Neural progenitor cell (in vitro differentiated cells): Measurements from ENCODE around the gene SMCO3. TPM values are rescaled to one million over a fixed set of nuclear protein-coding genes. Genes with fewer than 3 reads are reported as not detected.

ENCODE experiments used
- DNase-seq: peaks from one replicate; pipeline ENCODE4 v3.0.0-alpha.2; 2016; ENCODE audit warnings: low spot score
- H2AFZ ChIP-seq: fragments of 200-600 bp; sonication (generic); replicated peaks from 2 replicates; pipeline ENCODE4 v1.6.1; 2016; ENCODE audit warnings: antibody characterized with exemption
- H3F3A ChIP-seq: fragments of 200-600 bp; sonication (generic); 2 replicates; pipeline ENCODE4 v1.6.1; 2016; ENCODE audit warnings: antibody characterized with exemption, low read depth
- H3K27ac ChIP-seq: fragments of 200-600 bp; sonication (generic); 2 replicates; pipeline ENCODE4 v1.5.1; 2016; ENCODE audit warnings: mild to moderate bottlenecking
- H3K27me3 ChIP-seq: fragments of 200-600 bp; sonication (generic); 2 replicates; pipeline ENCODE4 v1.6.1; 2016; ENCODE audit warnings: mild to moderate bottlenecking, moderate library complexity
- H3K36me3 ChIP-seq: fragments of 200-600 bp; sonication (generic); 2 replicates; pipeline ENCODE4 v1.5.1; 2016
- H3K4me1 ChIP-seq: fragments of 200-600 bp; sonication (generic); 2 replicates; pipeline ENCODE4 v1.6.1; 2016; ENCODE audit warnings: mixed run types
- H3K4me2 ChIP-seq: fragments of 200-600 bp; sonication (generic); 2 replicates; pipeline ENCODE4 v1.6.1; 2016
- H3K4me3 ChIP-seq: fragments of 200-600 bp; sonication (generic); 2 replicates; pipeline ENCODE4 v1.5.1; 2016
- H3K79me2 ChIP-seq: fragments of 200-600 bp; sonication (generic); 2 replicates; pipeline ENCODE4 v1.6.1; 2016; ENCODE audit warnings: low read depth
- H3K9ac ChIP-seq: fragments of 200-600 bp; sonication (generic); 2 replicates; pipeline ENCODE4 v1.6.1; 2016
- H3K9me3 ChIP-seq: fragments of 200-600 bp; sonication (generic); 2 replicates; pipeline ENCODE4 v1.5.1; 2016; ENCODE audit warnings: low read depth
- H4K20me1 ChIP-seq: fragments of 200-600 bp; sonication (generic); 2 replicates; pipeline ENCODE4 v1.6.1; 2016; ENCODE audit warnings: low read depth
- H3K27ac Mint-ChIP-seq: 3 replicates; pipeline ENCODE4 v1.8.0; 2021; ENCODE audit warnings: mixed read lengths
- H3K27me3 Mint-ChIP-seq: 2 replicates; pipeline ENCODE4 v1.8.0; 2022; ENCODE audit warnings: low read depth, mild to moderate bottlenecking, inconsistent platforms, moderate library complexity, mixed read lengths; ENCODE audit not compliant: insufficient read depth
- H3K36me3 Mint-ChIP-seq: 3 replicates; pipeline ENCODE4 v1.8.0; 2021; ENCODE audit warnings: mixed read lengths
- H3K4me1 Mint-ChIP-seq: 3 replicates; pipeline ENCODE4 v1.8.0; 2021; ENCODE audit warnings: mixed read lengths
- H3K4me3 Mint-ChIP-seq: 3 replicates; pipeline ENCODE4 v1.8.0; 2021; ENCODE audit warnings: mild to moderate bottlenecking, moderate library complexity, mixed read lengths
- H3K9me3 Mint-ChIP-seq: 3 replicates; pipeline ENCODE4 v1.8.0; 2020; ENCODE audit warnings: mixed read lengths
- EZH2 ChIP-seq: fragments of 200-600 bp; sonication (generic); IDR thresholded peaks from 2 replicates; pipeline ENCODE4 v1.6.1; 2017; ENCODE audit warnings: antibody characterized with exemption, mild to moderate bottlenecking, moderate library complexity
- EZH2phosphoT487 ChIP-seq: fragments of 200-600 bp; sonication (generic); IDR thresholded peaks from 2 replicates; pipeline ENCODE4 v1.6.1; 2017; ENCODE audit warnings: antibody characterized with exemption
- total RNA-seq: library from RNA; depleted of rRNA; stranded (reverse); fragments of >200 nt; gene quantifications from 2 replicates; pipeline ENCODE4 v1.2.3, GENCODE V29; 2015; ENCODE audit warnings: low replicate concordance
- TF ChIP-seq, protein P1 (sequence below): fragments of 200-600 bp; sonication (generic); IDR thresholded peaks from 2 replicates; pipeline ENCODE4 v1.5.1; 2017; ENCODE audit warnings: antibody characterized with exemption, mild to moderate bottlenecking

SMCO3 gene
- total RNA-seq, 1 donor from 2014 or later, result not detected

DNA sequence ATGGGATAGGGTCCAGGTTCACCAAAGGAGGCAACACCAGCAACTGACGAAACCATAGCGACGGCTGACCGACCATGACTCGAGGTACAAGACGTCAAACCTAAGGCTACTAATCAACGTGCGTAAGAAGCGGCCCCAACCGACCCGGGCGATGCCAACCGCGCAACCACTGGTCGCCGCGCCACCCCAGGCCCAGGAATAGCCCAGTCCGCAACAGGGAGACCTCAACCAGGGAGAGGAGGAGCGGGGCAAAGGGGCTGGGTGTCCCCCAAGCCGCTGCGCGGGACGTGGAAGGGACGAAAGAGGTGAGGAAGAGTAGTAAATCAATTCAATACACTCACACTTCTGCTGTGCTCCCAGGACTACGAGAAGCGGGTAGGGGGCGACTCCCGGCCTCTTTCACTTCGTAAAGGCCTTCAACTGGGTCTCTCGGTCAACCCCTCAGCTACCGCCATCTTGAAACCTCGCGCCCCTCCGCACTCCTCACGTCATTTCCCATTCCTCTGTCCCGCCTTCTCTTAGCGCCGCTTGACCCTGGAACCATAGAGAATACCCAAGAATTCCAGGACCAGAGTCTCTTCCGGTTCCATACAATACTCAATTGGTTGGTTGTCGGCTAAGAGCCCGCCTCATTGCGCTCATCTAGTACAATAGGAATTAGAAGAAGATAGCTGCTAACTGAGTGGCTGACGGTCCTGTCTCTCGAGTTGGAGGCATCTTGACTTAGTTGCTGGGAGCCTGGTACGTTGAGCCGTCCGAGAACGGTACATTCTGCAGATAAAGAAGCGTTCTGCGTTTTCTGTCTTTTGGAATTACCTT is 10.8 kb downstream of the SMCO3 start, which contains the start of the genes C12orf60 and WBP11:
Gene C12orf60, plus strand, starts transcription at position 660 of the 819 bp plus-strand sequence. CDS start 19,266 bp downstream, outside the sequence.
Gene WBP11, minus strand, starts transcription at position 468 of the 819 bp plus-strand sequence. CDS start 2,095 bp downstream, outside the sequence.
- Histone ChIP-seq H3F3A (peaks cover 4% of the 10 kb centered on the region), H2AFZ (peak within 1 kb of the TSS; percentile 77), H3K4me2 (peak within 1 kb of the TSS; percentile 80), H3K27me3 (no peaks in the 10 kb centered on the region), H3K4me1 (peaks cover 14% of the 10 kb centered on the region), H3K79me2 (peaks cover 66% of the 10 kb centered on the region), H3K9me3 (no peaks in the 10 kb centered on the region), H3K27ac (peak within 1 kb of the TSS; percentile 34), H3K4me3 (peak within 1 kb of the TSS; percentile 73), H4K20me1 (peaks cover 6% of the 10 kb centered on the region), H3K9ac (peak within 1 kb of the TSS; percentile 88), H3K36me3 (no peaks in the 10 kb centered on the region)
- peak; percentile 97 for DNase-seq
- H3K36me3 Mint-ChIP-seq, result no peaks in the 10 kb centered on the region
- no peak within 1 kb of the TSS for H3K4me3 Mint-ChIP-seq
- no peak for TF ChIP-seq EZH2phosphoT487
- TF ChIP-seq EZH2, result no peak
- TF ChIP-seq, protein P1, sequence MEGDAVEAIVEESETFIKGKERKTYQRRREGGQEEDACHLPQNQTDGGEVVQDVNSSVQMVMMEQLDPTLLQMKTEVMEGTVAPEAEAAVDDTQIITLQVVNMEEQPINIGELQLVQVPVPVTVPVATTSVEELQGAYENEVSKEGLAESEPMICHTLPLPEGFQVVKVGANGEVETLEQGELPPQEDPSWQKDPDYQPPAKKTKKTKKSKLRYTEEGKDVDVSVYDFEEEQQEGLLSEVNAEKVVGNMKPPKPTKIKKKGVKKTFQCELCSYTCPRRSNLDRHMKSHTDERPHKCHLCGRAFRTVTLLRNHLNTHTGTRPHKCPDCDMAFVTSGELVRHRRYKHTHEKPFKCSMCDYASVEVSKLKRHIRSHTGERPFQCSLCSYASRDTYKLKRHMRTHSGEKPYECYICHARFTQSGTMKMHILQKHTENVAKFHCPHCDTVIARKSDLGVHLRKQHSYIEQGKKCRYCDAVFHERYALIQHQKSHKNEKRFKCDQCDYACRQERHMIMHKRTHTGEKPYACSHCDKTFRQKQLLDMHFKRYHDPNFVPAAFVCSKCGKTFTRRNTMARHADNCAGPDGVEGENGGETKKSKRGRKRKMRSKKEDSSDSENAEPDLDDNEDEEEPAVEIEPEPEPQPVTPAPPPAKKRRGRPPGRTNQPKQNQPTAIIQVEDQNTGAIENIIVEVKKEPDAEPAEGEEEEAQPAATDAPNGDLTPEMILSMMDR, result no peak
- no peak within 1 kb of the TSS for H3K27ac Mint-ChIP-seq
- peaks cover 12% of the 10 kb centered on the region for H3K4me1 Mint-ChIP-seq
- H3K27me3 Mint-ChIP-seq, result no peaks in the 10 kb centered on the region
- no peaks in the 10 kb centered on the region for H3K9me3 Mint-ChIP-seq

DNA sequence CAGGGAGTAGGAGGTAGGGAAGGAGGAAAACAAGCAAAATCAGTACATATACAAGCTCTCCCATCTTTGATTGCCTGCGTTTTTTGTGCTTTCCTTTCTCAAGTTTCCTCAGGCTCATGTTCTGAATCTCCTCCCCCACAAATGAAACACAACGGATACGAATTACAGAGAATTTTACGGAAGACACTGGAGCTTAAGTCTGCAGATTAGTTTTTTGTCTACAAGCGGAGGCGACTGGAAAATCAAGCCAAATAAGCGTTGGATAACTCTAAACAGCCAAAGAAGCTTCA is 11.3 kb downstream of the SMCO3 start:
- Histone ChIP-seq H4K20me1 (peaks cover 8% of the 10 kb centered on the region), H3K36me3 (no peaks in the 10 kb centered on the region), H3K4me1 (peaks cover 14% of the 10 kb centered on the region), H3K79me2 (peaks cover 72% of the 10 kb centered on the region), H3K9me3 (no peaks in the 10 kb centered on the region), H3K27me3 (no peaks in the 10 kb centered on the region), H2AFZ (no peak overlapping the region), H3K9ac (peak overlapping the region; percentile 88), H3F3A (peaks cover 4% of the 10 kb centered on the region), H3K4me3 (peak overlapping the region; percentile 73), H3K27ac (no peak overlapping the region), H3K4me2 (peak overlapping the region; percentile 80)
- no peak for DNase-seq
- H3K9me3 Mint-ChIP-seq, result no peaks in the 10 kb centered on the region
- H3K4me1 Mint-ChIP-seq, result peaks cover 12% of the 10 kb centered on the region
- no peak overlapping the region for H3K4me3 Mint-ChIP-seq
- no peak overlapping the region for H3K27ac Mint-ChIP-seq
- no peaks in the 10 kb centered on the region for H3K27me3 Mint-ChIP-seq
- TF ChIP-seq EZH2phosphoT487, result no peak
- TF ChIP-seq, protein P1, result no peak
- TF ChIP-seq EZH2, result no peak
- no peaks in the 10 kb centered on the region for H3K36me3 Mint-ChIP-seq

DNA sequence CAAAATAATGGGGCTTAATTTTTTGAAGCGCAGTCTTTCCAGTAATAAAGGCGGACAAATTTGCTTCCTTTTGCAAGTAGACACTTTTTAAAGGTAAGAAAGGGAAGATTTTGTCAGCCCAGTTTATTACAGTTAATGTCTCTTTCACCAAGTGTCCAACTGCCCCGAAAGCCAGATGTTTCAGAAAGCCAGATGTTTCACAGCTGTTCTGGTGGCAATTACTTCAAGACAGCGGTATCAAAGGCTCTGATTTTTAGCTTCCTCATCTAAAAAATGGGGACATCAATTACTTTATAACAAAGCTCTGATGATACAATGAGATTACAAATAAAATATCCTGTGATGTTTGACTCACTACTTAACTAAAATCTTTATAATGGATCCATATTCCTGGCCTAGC is 11.7 kb downstream of the SMCO3 start:
- no peaks in the 10 kb centered on the region for H3K36me3 ChIP-seq
- no peaks in the 10 kb centered on the region for H3K27me3 ChIP-seq
- no peaks in the 10 kb centered on the region for H3K9me3 ChIP-seq
- no peak overlapping the region for H3K27ac Mint-ChIP-seq
- H3F3A ChIP-seq, result peaks cover 4% of the 10 kb centered on the region
- no peak overlapping the region for H3K4me3 Mint-ChIP-seq
- H3K36me3 Mint-ChIP-seq, result no peaks in the 10 kb centered on the region
- no peaks in the 10 kb centered on the region for H3K27me3 Mint-ChIP-seq
- H3K27ac ChIP-seq, result no peak overlapping the region
- peaks cover 10% of the 10 kb centered on the region for H4K20me1 ChIP-seq
- TF ChIP-seq EZH2 (no peak), EZH2phosphoT487 (no peak)
- TF ChIP-seq, protein P1, result no peak
- H3K4me3 ChIP-seq, result peak overlapping the region; percentile 73
- no peak overlapping the region for H2AFZ ChIP-seq
- H3K4me2 ChIP-seq, result peak overlapping the region; percentile 80
- H3K4me1 ChIP-seq, result peaks cover 14% of the 10 kb centered on the region
- DNase-seq, result no peak
- peak overlapping the region; percentile 88 for H3K9ac ChIP-seq
- peaks cover 76% of the 10 kb centered on the region for H3K79me2 ChIP-seq
- H3K9me3 Mint-ChIP-seq, result no peaks in the 10 kb centered on the region
- peaks cover 12% of the 10 kb centered on the region for H3K4me1 Mint-ChIP-seq
